ENCODE results near the gene ICOSLG.

GRCh38 chr21:44259082-44259705, 18.5 kb upstream of the ICOSLG start:
- TF ChIP-seq CTCF (IDR thresholded peaks at IDR 0.05; ENCODE audit: insufficient read depth, low read length, poor library complexity, severe bottlenecking) (no peak), EZH2phosphoT487 (conservative IDR thresholded peaks at IDR 0.05; ENCODE audit: low read length) (no peak)
